ENCODE measurements around the gene HOXC9. TPM values are rescaled to one million over a fixed set of nuclear protein-coding genes. Genes with fewer than 3 reads are reported as not detected.

The HOXC9 gene
- total RNA-seq, 4 donors from 2014 or later, result 7.6 to 25.1 (median 13.0) TPM

DNA sequence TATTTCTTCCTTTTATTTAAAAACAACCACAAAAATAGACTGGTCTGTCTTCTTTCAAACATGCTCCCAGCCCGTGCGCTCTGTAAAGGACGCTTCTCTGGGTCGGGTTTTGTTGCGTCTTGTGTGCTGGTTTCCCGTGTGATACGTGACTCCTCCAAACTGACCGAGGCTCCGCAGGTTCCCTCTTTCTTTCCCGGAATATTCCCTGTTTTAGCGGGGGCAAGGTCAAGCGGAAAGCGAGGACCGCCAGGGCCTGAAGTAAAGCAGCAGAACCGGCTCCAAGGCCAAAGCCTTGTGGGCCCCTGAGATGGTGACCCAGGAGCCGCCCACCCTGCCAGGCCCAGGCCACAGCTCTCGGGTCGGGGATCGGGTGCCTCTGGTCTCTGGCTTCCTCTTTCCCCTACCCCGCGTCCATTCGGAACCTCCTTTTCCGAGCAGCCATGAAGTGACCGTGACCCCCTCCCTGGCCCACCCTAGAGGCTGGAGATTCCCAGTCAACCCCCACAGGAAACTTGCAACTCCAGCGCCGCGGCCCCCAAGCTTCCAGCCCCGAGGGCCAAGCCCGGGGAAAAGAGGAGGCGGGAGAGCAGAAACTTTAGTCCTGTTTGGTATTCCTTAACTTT lies 15.9 kb upstream of the HOXC9 start:
- TF ChIP-seq, protein P1, sequence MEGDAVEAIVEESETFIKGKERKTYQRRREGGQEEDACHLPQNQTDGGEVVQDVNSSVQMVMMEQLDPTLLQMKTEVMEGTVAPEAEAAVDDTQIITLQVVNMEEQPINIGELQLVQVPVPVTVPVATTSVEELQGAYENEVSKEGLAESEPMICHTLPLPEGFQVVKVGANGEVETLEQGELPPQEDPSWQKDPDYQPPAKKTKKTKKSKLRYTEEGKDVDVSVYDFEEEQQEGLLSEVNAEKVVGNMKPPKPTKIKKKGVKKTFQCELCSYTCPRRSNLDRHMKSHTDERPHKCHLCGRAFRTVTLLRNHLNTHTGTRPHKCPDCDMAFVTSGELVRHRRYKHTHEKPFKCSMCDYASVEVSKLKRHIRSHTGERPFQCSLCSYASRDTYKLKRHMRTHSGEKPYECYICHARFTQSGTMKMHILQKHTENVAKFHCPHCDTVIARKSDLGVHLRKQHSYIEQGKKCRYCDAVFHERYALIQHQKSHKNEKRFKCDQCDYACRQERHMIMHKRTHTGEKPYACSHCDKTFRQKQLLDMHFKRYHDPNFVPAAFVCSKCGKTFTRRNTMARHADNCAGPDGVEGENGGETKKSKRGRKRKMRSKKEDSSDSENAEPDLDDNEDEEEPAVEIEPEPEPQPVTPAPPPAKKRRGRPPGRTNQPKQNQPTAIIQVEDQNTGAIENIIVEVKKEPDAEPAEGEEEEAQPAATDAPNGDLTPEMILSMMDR (IDR thresholded peaks at IDR 0.05; ENCODE audit: low read depth), result no peak

DNA sequence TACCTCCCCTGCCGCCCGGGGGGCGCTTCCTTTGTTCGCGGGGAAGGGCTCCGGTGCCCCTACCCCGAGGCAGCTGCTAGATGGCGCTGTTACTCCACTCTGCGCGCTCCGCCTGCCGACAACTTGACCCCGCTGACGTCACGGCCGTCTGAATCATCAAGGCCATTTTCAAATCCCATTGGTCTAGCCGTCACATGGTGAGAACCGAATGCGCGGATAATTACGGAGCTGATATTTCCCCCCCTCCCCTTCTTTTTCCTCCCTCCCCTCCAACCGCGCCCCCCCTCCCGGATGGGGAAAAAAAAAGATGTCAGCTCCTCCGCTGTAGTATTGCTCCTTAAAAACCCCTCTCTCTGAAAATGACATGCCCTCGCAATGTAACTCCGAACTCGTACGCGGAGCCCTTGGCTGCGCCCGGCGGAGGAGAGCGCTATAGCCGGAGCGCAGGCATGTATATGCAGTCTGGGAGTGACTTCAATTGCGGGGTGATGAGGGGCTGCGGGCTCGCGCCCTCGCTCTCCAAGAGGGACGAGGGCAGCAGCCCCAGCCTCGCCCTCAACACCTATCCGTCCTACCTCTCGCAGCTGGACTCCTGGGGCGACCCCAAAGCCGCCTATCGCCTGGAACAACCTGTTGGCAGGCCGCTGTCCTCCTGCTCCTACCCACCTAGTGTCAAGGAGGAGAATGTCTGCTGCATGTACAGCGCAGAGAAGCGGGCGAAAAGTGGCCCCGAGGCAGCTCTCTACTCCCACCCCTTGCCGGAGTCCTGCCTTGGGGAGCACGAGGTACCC lies 14.9 kb upstream of the HOXC9 start, which contains the start of gene HOXC10:
HOXC10 (plus strand) TSS at position 246 of the 791 bp plus-strand sequence; CDS start at position 360, 114 bp downstream.
- TF ChIP-seq, protein P1 (IDR thresholded peaks at IDR 0.05; ENCODE audit: low read depth), result no peak

DNA sequence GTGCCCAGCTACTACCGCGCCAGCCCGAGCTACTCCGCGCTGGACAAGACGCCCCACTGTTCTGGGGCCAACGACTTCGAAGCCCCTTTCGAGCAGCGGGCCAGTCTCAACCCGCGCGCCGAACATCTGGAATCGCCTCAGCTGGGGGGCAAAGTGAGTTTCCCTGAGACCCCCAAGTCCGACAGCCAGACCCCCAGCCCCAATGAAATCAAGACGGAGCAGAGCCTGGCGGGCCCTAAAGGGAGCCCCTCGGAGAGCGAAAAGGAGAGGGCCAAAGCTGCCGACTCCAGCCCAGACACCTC lies 14.3 kb upstream of the HOXC9 start:
- TF ChIP-seq, protein P1 (IDR thresholded peaks at IDR 0.05; ENCODE audit: low read depth), result no peak

DNA sequence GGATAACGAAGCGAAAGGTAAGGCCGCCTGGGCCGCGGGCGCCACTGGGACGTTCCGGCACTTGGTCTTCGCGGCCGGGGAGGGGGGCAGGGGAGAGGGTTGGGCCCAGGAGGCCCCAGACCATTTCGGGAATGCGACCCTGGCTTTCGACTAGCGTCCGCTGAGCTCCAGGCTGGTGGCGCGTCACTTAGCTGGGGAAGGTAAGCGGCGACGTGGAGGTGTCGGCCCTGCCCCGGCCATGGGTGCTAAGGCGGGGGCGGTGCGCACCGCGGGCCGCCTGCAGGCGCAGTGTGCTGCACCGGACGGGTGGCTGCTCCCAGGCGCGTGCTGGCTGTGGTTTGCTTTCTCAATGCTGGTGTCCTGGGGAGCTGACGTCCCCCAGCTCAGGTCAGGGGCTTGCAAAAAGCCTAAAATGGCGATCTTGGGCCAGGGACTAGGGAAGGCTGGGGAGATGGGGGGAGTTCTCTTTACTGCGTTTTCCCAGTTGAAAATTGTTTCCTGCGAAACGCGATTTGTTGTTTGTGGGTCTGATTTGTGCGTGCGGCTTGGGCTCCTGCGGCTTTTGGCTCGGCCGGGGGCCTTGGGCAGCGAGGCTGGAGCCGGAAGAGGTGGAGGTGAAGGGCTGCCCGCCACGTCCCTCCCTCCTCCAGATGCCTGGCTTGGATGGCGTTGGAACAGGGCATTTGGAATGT lies 13.8 kb upstream of the HOXC9 start:
- TF ChIP-seq, protein P1 (IDR thresholded peaks at IDR 0.05; ENCODE audit: low read depth), result no peak

DNA sequence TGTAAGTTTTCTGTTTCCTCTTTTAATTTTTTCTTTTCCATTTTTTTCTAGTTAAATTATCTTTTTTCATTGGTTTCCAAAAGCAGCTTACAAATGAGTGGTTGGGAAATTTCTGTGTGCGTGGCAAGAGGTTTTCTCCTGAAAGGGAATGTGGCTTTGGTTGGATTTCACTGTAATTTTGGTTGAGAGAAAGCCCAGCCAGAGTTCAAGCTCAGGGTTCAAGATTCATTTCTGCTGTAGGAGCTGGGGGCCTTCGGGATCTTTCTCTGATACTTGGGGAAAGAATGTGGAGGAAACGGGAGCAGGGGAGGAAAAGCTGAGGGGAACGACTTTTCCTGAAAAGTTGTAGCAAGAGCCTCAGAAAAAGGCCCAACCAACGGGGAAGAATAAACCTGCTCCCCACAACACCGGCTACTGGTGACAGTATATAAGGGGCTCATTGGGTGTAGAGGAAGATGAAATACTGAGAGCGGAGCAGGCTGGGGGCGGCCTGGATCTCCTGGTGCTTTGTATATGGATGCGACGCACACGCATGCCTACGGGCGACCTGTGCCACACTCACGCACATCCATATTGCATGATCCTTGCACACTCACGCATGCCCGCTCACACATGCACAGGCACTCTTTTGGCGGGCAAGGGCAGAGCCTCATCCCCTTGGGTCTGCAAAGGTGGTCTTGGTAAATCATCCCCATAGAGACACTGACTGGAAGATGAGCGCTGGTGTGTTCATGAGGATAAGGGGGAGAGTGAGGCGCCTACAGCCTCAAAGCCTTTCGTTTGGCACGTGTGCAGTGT lies 13.1 kb upstream of the HOXC9 start:
- TF ChIP-seq, protein P1 (IDR thresholded peaks at IDR 0.05; ENCODE audit: low read depth), result no peak

DNA sequence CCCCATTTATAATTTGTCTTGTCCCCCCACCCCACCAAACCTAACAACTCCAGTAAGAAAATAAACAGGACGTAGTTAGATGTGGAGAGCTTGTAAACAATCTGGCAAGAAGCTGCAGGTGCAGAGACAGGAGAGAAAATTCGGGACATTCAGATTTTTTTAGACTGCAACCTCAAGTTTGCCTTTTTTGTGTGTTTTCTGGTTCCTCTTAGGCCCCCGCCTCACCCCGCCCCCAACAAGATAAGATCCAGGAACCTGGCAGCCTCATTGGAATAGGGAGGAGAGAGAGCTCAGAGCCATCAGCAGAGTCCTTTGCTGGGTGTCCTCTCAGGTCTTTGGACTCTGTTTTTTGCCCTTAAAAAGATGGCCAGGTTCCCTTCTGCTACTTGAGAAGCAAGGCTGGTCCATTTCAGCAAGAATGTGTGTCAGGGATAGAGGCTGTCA lies 12.2 kb upstream of the HOXC9 start:
- TF ChIP-seq, protein P1 (IDR thresholded peaks at IDR 0.05; ENCODE audit: low read depth), result no peak
